PC-3 (cell line): ENCODE data around the gene GTPBP2. TPM values are rescaled to one million over a fixed set of nuclear protein-coding genes. Genes with fewer than 3 reads are reported as not detected.

Experiments
- ATAC-seq: fragments of 200-7000 bp; cut with Tn5 transposase; 2 replicates; pipeline ENCODE4 v1.9.1; 2020; ENCODE audit warnings: mild to moderate bottlenecking, moderate library complexity
- BruUV-seq: library from RNA; stranded (reverse); fragments of 400-500 nt; replicated peaks from 2 replicates; lab custom pipeline; 2021; lab: Mats Ljungman, UMichigan
- CTCF ChIA-PET: fragments of 300-600 bp; sonication (Branson Sonifier 250); formaldehyde crosslinking; loops from one replicate; lab custom pipeline; 2022; ENCODE audit warnings: antibody characterized with exemption; lab: Charles Lee
- POLR2A ChIA-PET: fragments of 300-600 bp; sonication (Branson Sonifier 250); formaldehyde crosslinking; loops from one replicate; lab custom pipeline; 2022; ENCODE audit warnings: antibody characterized with exemption; ENCODE audit not compliant: unreplicated experiment; lab: Charles Lee
- DNase-seq: peaks from one replicate; pipeline ENCODE4 v3.0.0-alpha.2; 2015
- H2AFZ ChIP-seq: fragments of 300-600 bp; sonication (generic); 2 replicates; pipeline ENCODE4 v1.6.0; 2016; ENCODE audit warnings: antibody characterized with exemption, low read length
- H3F3A ChIP-seq: fragments of 300-600 bp; sonication (generic); one replicate; pipeline ENCODE4 v1.6.0; 2017; ENCODE audit warnings: antibody characterized with exemption, low read length, control low read depth, mild to moderate bottlenecking; ENCODE audit not compliant: unreplicated experiment
- H3K27ac ChIP-seq: fragments of 300-600 bp; sonication (generic); 2 replicates; pipeline ENCODE4 v1.5.1; 2016; ENCODE audit warnings: mild to moderate bottlenecking, low read length
- H3K27me3 ChIP-seq: fragments of 300-600 bp; sonication (generic); 2 replicates; pipeline ENCODE4 v1.6.1; 2016; ENCODE audit warnings: low read length, mixed read lengths
- H3K36me3 ChIP-seq: fragments of 300-600 bp; sonication (generic); 2 replicates; pipeline ENCODE4 v1.6.1; 2016; ENCODE audit warnings: low read depth, mixed run types, low read length, mixed read lengths
- H3K4me1 ChIP-seq: fragments of 300-600 bp; sonication (generic); 2 replicates; pipeline ENCODE4 v1.5.1; 2016; ENCODE audit warnings: low read length; ENCODE audit not compliant: insufficient read depth
- H3K4me2 ChIP-seq: fragments of 300-600 bp; sonication (generic); 2 replicates; pipeline ENCODE4 v1.6.0; 2016; ENCODE audit warnings: low read length
- H3K4me3 ChIP-seq: fragments of 300-600 bp; sonication (generic); 2 replicates; pipeline ENCODE4 v1.5.1; 2016; ENCODE audit warnings: mild to moderate bottlenecking, low read length, mixed read lengths
- H3K79me2 ChIP-seq: fragments of 300-600 bp; sonication (generic); 2 replicates; pipeline ENCODE4 v1.6.1; 2017; ENCODE audit warnings: low read length, mixed read lengths
- H3K9ac ChIP-seq: fragments of 300-600 bp; sonication (generic); 2 replicates; pipeline ENCODE4 v1.6.0; 2016; ENCODE audit warnings: mild to moderate bottlenecking, low read length
- H3K9me2 ChIP-seq: fragments of 300-600 bp; sonication (generic); replicated peaks from 2 replicates; pipeline ENCODE4 v1.6.1; 2016; ENCODE audit warnings: mixed run types, low read length, mixed read lengths
- H3K9me3 ChIP-seq: fragments of 300-600 bp; sonication (generic); 2 replicates; pipeline ENCODE4 v1.6.1; 2016; ENCODE audit warnings: low read length, mixed read lengths
- H4K20me1 ChIP-seq: fragments of 300-600 bp; sonication (generic); 2 replicates; pipeline ENCODE4 v1.6.1; 2016; ENCODE audit warnings: low read length, mixed read lengths
- CTCF ChIP-seq: fragments of 300-600 bp; sonication (generic); conservative IDR thresholded peaks from 2 replicates; pipeline ENCODE4 v1.5.1; 2017; ENCODE audit warnings: antibody characterized with exemption, low read depth, mild to moderate bottlenecking, low read length
- EZH2 ChIP-seq: fragments of 300-600 bp; sonication (generic); IDR thresholded peaks from one replicate; pipeline ENCODE4 v1.6.1; 2017; ENCODE audit warnings: antibody characterized with exemption, mild to moderate bottlenecking, low read length; ENCODE audit not compliant: unreplicated experiment
- EZH2phosphoT487 ChIP-seq: fragments of 300-600 bp; sonication (generic); IDR thresholded peaks from 2 replicates; pipeline ENCODE4 v1.6.1; 2018; ENCODE audit warnings: mild to moderate bottlenecking, antibody characterized with exemption, low read length, borderline replicate concordance
- intact Hi-C: fragments of 100-400 bp; cut with micrococcal nuclease; formaldehyde crosslinking; loops from 2 replicates; pipeline ENCODE4 v1.9.0; 2023
- total RNA-seq: library from RNA; depleted of rRNA; stranded (reverse); fragments of >200 nt; gene quantifications from 2 replicates; pipeline ENCODE4 v1.2.3, GENCODE V29; 2014; rRNA removed

Gene GTPBP2
- total RNA-seq, 1 experiment from 2014 or later, result 38.1 TPM

- ChIA-PET CTCF (no interaction called here), POLR2A (no interaction called here)
- ATAC-seq (no peak), DNase-seq (no peak)
- H3K4me1 ChIP-seq, result no peaks in the 10 kb centered on the region
- no TSS peak for BruUV-seq
- no peaks in the 10 kb centered on the region for H3F3A ChIP-seq
- no peak overlapping the region for H3K9ac ChIP-seq
- peaks cover 49% of the 10 kb centered on the region for H3K79me2 ChIP-seq
- intact Hi-C loops, result no loop called here
- H3K4me2 ChIP-seq, result no peak overlapping the region
- no peaks in the 10 kb centered on the region for H3K9me3 ChIP-seq
- H3K27ac ChIP-seq, result no peak overlapping the region
- no peak overlapping the region for H2AFZ ChIP-seq
- peaks cover 41% of the 10 kb centered on the region for H3K36me3 ChIP-seq
- H4K20me1 ChIP-seq, result no peaks in the 10 kb centered on the region
- TF ChIP-seq EZH2phosphoT487 (no peak), EZH2 (no peak), CTCF (no peak)
- no peaks in the 10 kb centered on the region for H3K27me3 ChIP-seq
- no peak overlapping the region for H3K4me3 ChIP-seq
- no peaks in the 10 kb centered on the region for H3K9me2 ChIP-seq
Observed at GRCh38 chr6:43572015-43572414, 57.0 kb downstream of the GTPBP2 start.

- ChIA-PET CTCF (no interaction called here), POLR2A (no interaction called here)
- no peaks in the 10 kb centered on the region for H4K20me1 ChIP-seq
- no peaks in the 10 kb centered on the region for H3K4me1 ChIP-seq
- no peaks in the 10 kb centered on the region for H3F3A ChIP-seq
- no peak overlapping the region for H3K4me3 ChIP-seq
- intact Hi-C loops, result no loop called here
- H2AFZ ChIP-seq, result no peak overlapping the region
- no peak overlapping the region for H3K9ac ChIP-seq
- no peak for TF ChIP-seq CTCF
- TF ChIP-seq EZH2, result no peak
- TF ChIP-seq EZH2phosphoT487, result no peak
- peaks cover 46% of the 10 kb centered on the region for H3K36me3 ChIP-seq
- no peak overlapping the region for H3K4me2 ChIP-seq
- H3K79me2 ChIP-seq, result peaks cover 39% of the 10 kb centered on the region
- no peak overlapping the region for H3K27ac ChIP-seq
- DNase-seq, result no peak
- H3K27me3 ChIP-seq, result no peaks in the 10 kb centered on the region
- no peaks in the 10 kb centered on the region for H3K9me3 ChIP-seq
- BruUV-seq, result no TSS peak
- no peaks in the 10 kb centered on the region for H3K9me2 ChIP-seq
- ATAC-seq, result no peak
Observed at GRCh38 chr6:43570876-43571441, 58.1 kb downstream of the GTPBP2 start.

Other genes with a start within 250 kb of the GTPBP2 start
- 23.1 and 40.5 TPM in 2 replicates for gene ABCC10, start 201.7 kb downstream of the GTPBP2 start, total RNA-seq
- gene DLK2, start 173.7 kb downstream of the GTPBP2 start, total RNA-seq, result 1.4 and 4.4 TPM in 2 replicates
- 28.5 and 40.0 TPM in 2 replicates for gene TJAP1, start 151.7 kb downstream of the GTPBP2 start, total RNA-seq
- gene LRRC73, start 118.9 kb downstream of the GTPBP2 start, total RNA-seq, result 0.22 and 0.75 TPM in 2 replicates
- 89.7 and 93.9 TPM in 2 replicates for gene YIPF3, start 112.3 kb downstream of the GTPBP2 start, total RNA-seq
- 61.4 and 69.7 TPM in 2 replicates for gene POLR1C, start 112.2 kb downstream of the GTPBP2 start, total RNA-seq
- gene XPO5, start 53.2 kb downstream of the GTPBP2 start, total RNA-seq, result 42.3 and 50.6 TPM in 2 replicates
- 8.2 and 12.1 TPM in 2 replicates for gene POLH, start 53.1 kb downstream of the GTPBP2 start, total RNA-seq
- gene MAD2L1BP, start 6.6 kb upstream of the GTPBP2 start, total RNA-seq, result 25.1 and 40.9 TPM in 2 replicates
- not detected in 2 replicates for gene RSPH9, start 15.8 kb upstream of the GTPBP2 start, total RNA-seq
- 91.5 and 105 TPM in 2 replicates for gene MRPS18A, start 58.5 kb upstream of the GTPBP2 start, total RNA-seq
- 146 and 190 TPM in 2 replicates for gene VEGFA, start 140.9 kb upstream of the GTPBP2 start, total RNA-seq